Cerebellar cortex (tissue), 1 donor: Measurements from ENCODE around the gene TEX14.
A peak's percentile ranks its signal among the peaks of the same experiment; 100 is the strongest.
"Not testable (repeated sequence)": the region's sequence is repeated elsewhere in the genome, so short reads cannot be mapped to it uniquely, and the experiment has no call there.

Source experiments
- DNase-seq: peaks from one replicate; pipeline ENCODE4 v3.0.0-alpha.2; 2015; ENCODE audit warnings: low spot score

The TEX14 gene

DNA sequence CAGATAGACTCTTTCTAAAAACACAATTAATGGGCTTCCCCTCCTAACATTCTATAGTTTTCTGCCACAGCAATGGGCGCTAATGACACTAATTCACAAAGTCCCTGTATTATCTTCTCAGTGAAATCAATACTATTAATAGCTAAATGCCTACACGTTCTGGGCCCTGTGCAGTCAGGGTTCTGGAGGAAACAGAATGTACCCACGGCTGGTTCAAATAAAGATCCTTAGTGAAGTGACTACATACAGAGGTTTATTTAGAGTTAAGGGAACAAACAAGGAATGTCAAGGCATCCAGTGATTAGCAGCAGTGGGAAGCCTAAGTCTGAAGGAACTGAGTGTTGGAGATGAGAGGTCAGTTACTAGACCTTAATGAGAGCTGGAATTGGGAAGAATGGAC is 133.9 kb downstream of the TEX14 start:
- DNase-seq, result no peak

DNA sequence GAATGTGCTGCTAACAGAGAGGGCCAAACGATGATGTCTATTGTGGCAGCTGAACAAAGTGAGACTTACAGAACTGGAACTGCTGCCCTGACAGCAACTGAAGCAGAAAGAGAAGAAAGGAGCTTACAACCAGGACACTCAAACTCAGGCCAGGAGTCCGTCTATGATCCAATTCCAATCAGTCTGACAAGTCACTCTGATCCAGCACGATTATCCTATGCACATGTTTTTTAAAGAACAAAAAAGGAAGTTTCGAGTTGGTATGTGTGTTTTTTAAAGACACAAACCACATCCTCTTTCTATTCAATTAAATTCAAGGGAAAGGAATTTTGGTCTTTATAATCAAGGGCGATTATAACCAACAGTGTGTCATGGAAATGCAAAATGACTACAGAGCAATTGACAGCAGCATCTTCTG is 135.0 kb downstream of the TEX14 start:
- DNase-seq, result no peak

DNA sequence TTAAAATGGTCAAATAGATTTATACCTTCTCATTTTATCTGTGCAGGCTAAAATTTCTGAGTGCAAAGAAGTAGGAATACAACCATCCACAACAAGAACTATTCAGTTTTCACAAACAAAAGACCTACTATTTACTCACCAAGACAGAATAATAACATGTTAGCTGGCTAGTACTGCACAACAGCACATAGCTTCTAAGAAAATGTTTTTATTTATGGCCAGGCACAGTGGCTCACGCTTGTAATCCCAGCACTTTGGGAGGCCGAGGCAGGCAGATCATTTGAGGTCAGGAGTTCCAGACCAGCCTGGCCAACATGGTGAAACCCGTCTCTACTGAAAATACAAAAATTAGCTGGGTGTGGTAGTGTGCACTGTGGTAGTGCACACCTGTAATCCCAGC is 136.7 kb downstream of the TEX14 start:
- DNase-seq, result not testable (repeated sequence)

- DNase-seq, result no peak
These were observed 150.6 kb downstream of the TEX14 start for GRCh38 chr17:58541249-58541648.

GRCh38 chr17:58539698-58540097 is 152.1 kb downstream of the TEX14 start:
- DNase-seq, result no peak

DNA sequence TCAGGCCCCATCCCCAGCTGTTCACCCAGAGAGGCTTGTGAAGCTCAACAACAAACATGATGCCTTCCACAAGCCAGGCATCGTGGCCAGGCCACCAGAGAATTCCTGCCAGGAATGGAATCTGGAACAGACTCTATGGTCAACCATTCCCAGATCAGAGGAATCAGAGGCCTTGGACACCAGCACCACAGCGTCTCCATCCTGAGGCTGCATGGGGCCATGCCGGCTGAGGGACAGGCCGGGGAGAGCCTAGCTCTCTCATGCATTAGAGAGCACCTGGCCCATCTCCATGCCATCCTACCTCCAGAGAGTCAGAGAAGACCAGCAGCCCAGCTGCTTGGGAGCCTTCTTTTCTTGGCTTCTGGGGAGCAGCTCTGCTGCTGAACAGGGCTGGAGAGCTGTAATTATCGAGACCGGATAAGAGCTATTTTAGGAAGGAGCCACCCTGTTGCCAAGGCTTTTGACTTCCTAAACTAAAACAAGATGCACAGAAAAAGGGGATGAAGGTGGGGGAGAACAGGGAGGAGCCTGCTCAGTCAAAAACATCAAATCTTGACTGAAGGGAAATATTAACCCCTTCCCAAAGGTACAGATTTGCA is 152.9 kb downstream of the TEX14 start:
- DNase-seq, result peak; percentile 42

- no peak for DNase-seq
These were observed 154.6 kb downstream of the TEX14 start for GRCh38 chr17:58537266-58537665.

DNA sequence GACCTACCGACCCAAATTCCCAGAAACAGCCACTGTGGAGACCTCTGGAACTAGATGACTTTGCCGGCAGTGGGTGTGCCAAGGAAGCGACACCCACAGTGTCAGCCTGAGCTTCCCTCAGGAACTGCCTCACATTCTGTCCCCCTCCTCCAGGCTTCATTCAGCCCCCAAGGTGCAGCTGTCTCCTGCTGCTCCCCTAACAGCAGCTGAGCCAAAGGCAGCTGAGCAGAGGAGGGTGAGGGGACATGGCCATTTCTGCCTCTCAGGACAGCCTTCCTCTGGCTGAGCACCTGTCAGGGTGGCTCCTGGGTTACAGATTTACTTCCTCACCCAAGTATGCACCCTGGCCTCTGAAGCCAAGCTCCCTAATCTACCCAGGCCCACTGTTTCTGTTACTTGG is 155.3 kb downstream of the TEX14 start:
- DNase-seq, result no peak

GRCh38 chr17:58535431-58535830 is 156.4 kb downstream of the TEX14 start:
- no peak for DNase-seq

DNA sequence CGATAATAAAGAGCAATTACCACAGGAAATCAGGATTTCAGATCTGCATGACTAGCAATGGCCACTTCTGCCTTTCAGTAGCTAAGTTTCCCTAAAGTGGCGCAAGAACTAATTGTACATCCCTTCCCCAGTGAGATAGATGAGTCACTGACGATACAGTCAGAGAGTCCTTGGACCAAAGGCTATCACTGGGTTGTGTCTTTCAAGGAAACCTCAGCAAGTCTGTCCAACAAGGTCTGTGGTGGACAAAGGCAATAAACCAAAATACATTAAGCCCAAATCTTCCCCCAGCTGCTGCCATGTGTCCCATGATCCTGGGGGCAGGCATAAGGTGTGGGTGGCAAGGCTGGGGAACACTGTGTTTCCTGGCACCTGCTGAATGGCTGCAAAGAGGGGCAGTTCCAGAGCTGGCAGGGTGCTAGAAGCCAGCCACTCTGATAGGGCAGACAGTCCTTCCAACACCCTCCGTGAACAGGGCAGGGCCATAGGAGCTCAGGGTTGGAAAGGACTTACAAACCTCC is 156.9 kb downstream of the TEX14 start:
- DNase-seq, result no peak

- DNase-seq, result no peak
These were observed 157.5 kb downstream of the TEX14 start for GRCh38 chr17:58534331-58534730.

GRCh38 chr17:58533616-58534188 is 158.1 kb downstream of the TEX14 start:
- DNase-seq, result peak; percentile 54

- no peak for DNase-seq
These were observed 159.3 kb downstream of the TEX14 start for GRCh38 chr17:58532555-58532951.

- DNase-seq, result peak; percentile 71
These were observed 159.9 kb downstream of the TEX14 start for GRCh38 chr17:58531661-58532554.

- DNase-seq, result peak; percentile 51
These were observed 160.7 kb downstream of the TEX14 start for GRCh38 chr17:58531122-58531521.

GRCh38 chr17:58530655-58531054 is 161.2 kb downstream of the TEX14 start:
- peak; percentile 52 for DNase-seq

DNA sequence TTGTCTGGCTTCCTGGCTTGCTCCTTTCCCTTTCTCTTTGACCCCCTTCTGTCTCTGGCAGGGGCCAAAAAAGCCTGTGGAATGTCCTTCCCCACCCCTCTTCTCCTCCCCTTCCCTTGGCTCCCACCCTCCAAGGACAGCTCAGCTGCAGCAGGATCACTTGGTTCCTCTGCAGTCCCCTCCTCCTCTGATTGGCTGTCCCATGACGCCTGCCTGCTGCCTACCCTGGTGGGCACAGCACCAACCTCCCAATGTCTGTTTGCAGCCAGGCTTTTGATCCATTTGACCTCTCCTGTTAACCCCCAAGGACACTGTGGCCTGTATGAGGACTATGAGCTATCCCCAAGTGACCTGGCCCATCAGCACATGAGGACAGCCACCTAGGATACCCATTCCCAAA is 162.6 kb downstream of the TEX14 start:
- DNase-seq, result peak; percentile 48

DNA sequence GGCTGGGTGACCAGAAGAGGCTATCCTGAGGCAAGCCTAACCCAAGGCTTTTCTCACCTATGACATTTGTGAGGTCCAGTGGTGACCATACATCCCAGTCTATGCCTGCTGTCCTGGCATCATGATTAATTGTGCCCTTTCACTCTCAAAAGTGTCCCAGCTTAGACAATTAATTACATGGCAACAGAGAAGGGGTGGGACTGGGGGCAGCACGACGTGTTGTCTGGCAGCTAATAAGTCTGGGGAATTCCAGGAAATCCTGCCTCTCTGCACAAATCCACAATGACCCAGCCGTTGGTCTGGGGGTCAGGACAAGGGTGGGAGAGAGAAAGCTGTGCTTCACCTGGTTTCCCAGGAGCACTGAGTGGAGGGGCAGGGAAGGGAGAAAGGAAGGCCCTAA is 163.4 kb downstream of the TEX14 start:
- DNase-seq, result no peak

DNA sequence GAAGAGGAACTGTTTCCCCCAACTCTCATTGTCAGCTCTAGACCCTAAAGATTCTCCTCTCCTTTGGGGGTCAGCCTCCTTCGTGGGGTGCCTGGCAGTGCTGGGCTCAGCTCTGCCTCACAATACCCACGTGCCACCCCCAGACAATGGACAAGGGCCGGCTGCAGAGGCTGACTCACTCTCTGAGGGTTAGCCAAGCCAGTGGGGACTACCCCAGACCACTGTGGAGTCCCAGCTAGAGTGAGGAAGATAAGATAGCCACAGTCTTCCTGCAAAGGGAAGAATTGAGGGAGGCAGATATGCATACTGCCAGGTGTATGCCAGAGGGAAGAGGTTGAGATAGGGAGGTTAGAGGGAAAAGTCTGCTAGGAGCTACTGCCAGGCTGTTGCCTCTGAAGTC is 163.9 kb downstream of the TEX14 start:
- DNase-seq, result no peak

GRCh38 chr17:58527306-58527705 is 164.5 kb downstream of the TEX14 start:
- DNase-seq, result no peak

DNA sequence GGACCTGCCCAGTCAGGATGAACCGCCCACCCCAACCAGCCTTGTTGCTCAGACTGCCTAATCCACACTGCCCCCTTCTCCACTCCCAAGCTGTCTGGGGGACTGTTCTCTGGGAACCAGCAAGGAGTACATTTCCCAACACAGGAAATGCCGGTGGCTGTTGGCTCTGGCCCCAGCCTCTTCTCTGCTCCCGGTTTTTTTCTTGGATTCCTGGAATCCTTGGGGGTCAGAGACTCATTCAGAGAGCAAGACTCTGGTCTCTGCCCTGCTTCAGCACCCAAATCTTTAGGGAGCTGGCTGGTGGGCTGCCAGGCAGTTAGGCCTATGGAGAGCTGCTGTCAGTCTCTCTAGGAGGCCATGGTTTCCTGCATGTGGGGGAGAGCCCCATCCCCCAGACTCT is 166.6 kb downstream of the TEX14 start:
- DNase-seq, result no peak

DNA sequence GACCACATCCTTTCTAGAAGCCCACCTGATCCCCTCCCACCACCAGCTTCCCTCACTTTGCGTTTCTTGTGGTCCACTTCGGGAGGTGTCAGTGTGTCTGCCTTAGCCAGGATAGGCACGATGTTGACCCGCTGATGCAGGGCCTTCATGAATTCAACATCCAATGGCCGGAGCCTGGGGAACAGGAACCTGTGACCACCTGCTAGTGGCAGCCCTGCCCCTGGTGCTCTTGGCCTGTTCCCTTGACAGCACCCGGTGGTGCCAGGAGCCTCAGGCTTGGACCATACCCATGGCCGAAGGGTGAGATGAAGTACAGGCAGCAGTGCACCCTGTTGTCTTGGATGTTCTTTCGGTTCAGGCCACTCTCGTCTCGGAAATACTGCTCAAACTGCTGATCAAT is 170.2 kb downstream of the TEX14 start:
- no peak for DNase-seq

DNA sequence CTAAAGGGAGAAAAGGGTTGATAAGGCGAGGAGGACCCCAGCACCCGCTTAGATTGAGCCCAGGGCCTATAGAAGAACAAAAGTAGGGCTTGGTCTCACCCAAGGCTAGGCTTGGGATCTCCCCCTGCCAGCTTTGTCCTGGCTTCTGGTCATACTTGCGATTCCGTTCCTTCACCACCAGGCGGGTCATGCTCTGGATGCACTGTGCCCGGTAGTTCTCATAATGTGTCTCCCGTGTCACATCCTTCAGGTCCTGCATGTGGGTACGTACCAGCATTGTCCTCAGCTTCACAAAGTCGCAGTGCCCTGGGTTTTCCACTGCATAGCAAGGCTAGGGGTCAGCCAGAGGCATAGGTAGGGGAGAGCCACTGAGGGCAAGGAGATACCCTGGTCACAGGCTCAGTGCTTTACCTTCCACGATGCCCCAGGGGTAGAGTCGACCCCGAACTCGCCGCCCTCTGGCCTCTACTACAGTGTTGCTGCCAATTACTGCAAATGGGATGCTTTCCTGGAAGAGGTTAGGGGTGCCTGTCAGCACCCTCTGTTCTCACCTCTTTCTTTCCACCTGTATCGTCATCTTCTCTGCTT is 170.9 kb downstream of the TEX14 start:
- DNase-seq, result no peak
